MM.1S (cell line): ENCODE results near the gene BST1.

Experiments
- CTCF ChIP-seq: fragments of 300-600 bp; sonication (generic); IDR thresholded peaks from 2 replicates; pipeline ENCODE4 v1.5.1; 2016; ENCODE audit warnings: antibody characterized with exemption, low read length, mixed read lengths
- EZH2 ChIP-seq: fragments of 300-600 bp; sonication (generic); optimal IDR thresholded peaks from 2 replicates; pipeline ENCODE3; 2017; ENCODE audit warnings: low read depth, mild to moderate bottlenecking, antibody characterized with exemption, low read length, mixed read lengths
- EZH2phosphoT487 ChIP-seq: fragments of 300-600 bp; sonication (generic); IDR thresholded peaks from 2 replicates; pipeline ENCODE4 v1.6.1; 2018; ENCODE audit warnings: antibody characterized with exemption, low read length

GRCh38 chr4:15674926-15675325, 27.9 kb upstream of the BST1 start:
- TF ChIP-seq CTCF (no peak), EZH2phosphoT487 (no peak), EZH2 (no peak)
